Measurements from ENCODE around the gene MED8.
A peak's percentile ranks its signal among the peaks of the same experiment; 100 is the strongest.
"Not testable (repeated sequence)": the region's sequence is repeated elsewhere in the genome, so short reads cannot be mapped to it uniquely, and the experiment has no call there.

Gene MED8

GRCh38 chr1:43414634-43415223 lies 25.1 kb upstream of the MED8 start:
- TF ChIP-seq CTCF (IDR thresholded peaks at IDR 0.05; ENCODE audit: insufficient read depth, low read depth, low read length, missing control alignments) = peak; percentile 62
- DNase-seq (ENCODE audit: low read depth) = peak; percentile 56
- no peak overlapping the region for H3K4me3 ChIP-seq (ENCODE audit: low read length)

- H3K4me3 ChIP-seq (ENCODE audit: low read length); DNase-seq (ENCODE audit: low read depth): not testable (repeated sequence)
These were observed 23.8 kb upstream of the MED8 start for GRCh38 chr1:43413426-43413825.

- no peak for TF ChIP-seq CTCF (IDR thresholded peaks at IDR 0.05; ENCODE audit: insufficient read depth, low read depth, low read length, missing control alignments)
These were observed 21.0 kb upstream of the MED8 start for GRCh38 chr1:43410571-43410970.

GRCh38 chr1:43405876-43406234 lies 16.3 kb upstream of the MED8 start:
- no peak for DNase-seq (ENCODE audit: low read depth)
- H3K4me3 ChIP-seq (ENCODE audit: low read length) = no peak overlapping the region

More at GRCh38 chr1:43410571-43410970, 21.0 kb upstream of the MED8 start:
- DNase-seq (ENCODE audit: low read depth) = no peak
- H3K4me3 ChIP-seq (ENCODE audit: low read length) = no peak overlapping the region

GRCh38 chr1:43405219-43405875 lies 15.7 kb upstream of the MED8 start:
- no peak for TF ChIP-seq CTCF (IDR thresholded peaks at IDR 0.05; ENCODE audit: insufficient read depth, low read depth, low read length, missing control alignments)
- H3K4me3 ChIP-seq (ENCODE audit: low read length) = no peak overlapping the region
- no peak for DNase-seq (ENCODE audit: low read depth)

More at GRCh38 chr1:43405876-43406234, 16.3 kb upstream of the MED8 start:
- TF ChIP-seq CTCF (IDR thresholded peaks at IDR 0.05; ENCODE audit: insufficient read depth, low read depth, low read length, missing control alignments) = no peak

GRCh38 chr1:43404353-43404752 lies 14.8 kb upstream of the MED8 start:
- no peak for DNase-seq (ENCODE audit: low read depth)
- TF ChIP-seq CTCF (IDR thresholded peaks at IDR 0.05; ENCODE audit: insufficient read depth, low read depth, low read length, missing control alignments) = no peak
- H3K4me3 ChIP-seq (ENCODE audit: low read length) = no peak overlapping the region

GRCh38 chr1:43402089-43402865 lies 12.7 kb upstream of the MED8 start:
- DNase-seq (ENCODE audit: low read depth) = no peak
- no peak for TF ChIP-seq CTCF (IDR thresholded peaks at IDR 0.05; ENCODE audit: insufficient read depth, low read depth, low read length, missing control alignments)

GRCh38 chr1:43400441-43400840 lies 10.8 kb upstream of the MED8 start:
- not testable (repeated sequence) for DNase-seq (ENCODE audit: low read depth); H3K4me3 ChIP-seq (ENCODE audit: low read length)

More at GRCh38 chr1:43402089-43402865, 12.7 kb upstream of the MED8 start:
- no peak overlapping the region for H3K4me3 ChIP-seq (ENCODE audit: low read length)

All from epithelial cell of esophagus (primary cell).